Stimulated activated CD8-positive, alpha-beta memory T cell treated with anti-CD3 and anti-CD28 coated beads, Interleukin-4, amount 100 ng/mL, for 1 hour (primary cell): ENCODE data around the gene AGAP2.
"Not testable (repeated sequence)": the region's sequence is repeated elsewhere in the genome, so short reads cannot be mapped to it uniquely, and the experiment has no call there.

Experiments
- DNase-seq, 2 donors: peaks; one replicate each; pipeline ENCODE4 v3.0.0-alpha.2; 2020; ENCODE audit warnings: low read depth in 2 of 2, low spot score in 1 of 2

The AGAP2 gene

GRCh38 chr12:57738661-57739237 lies at the start of gene AGAP2:
Gene AGAP2 (minus strand): TSS chr12:57738742. CDS start chr12:57738246, 496 bp downstream.
- DNase-seq, result no peak

GRCh38 chr12:57783861-57784260 lies 45.3 kb upstream of the AGAP2 start:
- DNase-seq, result no peak

- DNase-seq, result no peak
These were observed 44.9 kb upstream of the AGAP2 start for GRCh38 chr12:57783466-57783801.

- peak; percentile 96 to 98 for DNase-seq
These were observed 44.3 kb upstream of the AGAP2 start, which contains the start of gene TSFM for GRCh38 chr12:57782608-57783465. Gene TSFM (plus strand): TSS chr12:57782787. CDS start chr12:57782802, 15 bp downstream.

- DNase-seq, result no peak
These were observed 43.7 kb upstream of the AGAP2 start for GRCh38 chr12:57782243-57782607.

- no peak for DNase-seq
These were observed 43.3 kb upstream of the AGAP2 start for GRCh38 chr12:57781801-57782200.

- DNase-seq, result no peak
These were observed 42.7 kb upstream of the AGAP2 start for GRCh38 chr12:57781244-57781643.

- no peak for DNase-seq
These were observed 41.8 kb upstream of the AGAP2 start for GRCh38 chr12:57780284-57780897.

GRCh38 chr12:57779736-57780135 lies 41.2 kb upstream of the AGAP2 start:
- no peak for DNase-seq

- DNase-seq, result no peak
These were observed 39.4 kb upstream of the AGAP2 start for GRCh38 chr12:57777911-57778310.

- no peak for DNase-seq
These were observed 38.8 kb upstream of the AGAP2 start for GRCh38 chr12:57777367-57777766.

GRCh38 chr12:57776247-57776587 lies 37.7 kb upstream of the AGAP2 start:
- DNase-seq, result no peak

- no peak for DNase-seq
These were observed 37.2 kb upstream of the AGAP2 start for GRCh38 chr12:57775563-57776246.

GRCh38 chr12:57775044-57775443 lies 36.5 kb upstream of the AGAP2 start:
- no peak for DNase-seq

- DNase-seq, result not testable (repeated sequence)
These were observed 36.1 kb upstream of the AGAP2 start for GRCh38 chr12:57774634-57775033.

GRCh38 chr12:57772429-57773322 lies 34.1 kb upstream of the AGAP2 start, which contains the start of gene EEF1AKMT3:
Gene EEF1AKMT3 (plus strand): TSS chr12:57772614. CDS start chr12:57772725, 111 bp downstream.
- DNase-seq, result no peak

- peak; percentile 73 to 77 for DNase-seq
These were observed 33.4 kb upstream of the AGAP2 start, which contains the start of gene METTL1 for GRCh38 chr12:57771873-57772428. Gene METTL1 (minus strand): TSS chr12:57772105. CDS start chr12:57772083, 22 bp downstream.

- DNase-seq, result peak in 1 of 2 donors; percentile 62
These were observed 32.8 kb upstream of the AGAP2 start for GRCh38 chr12:57771236-57771872.

GRCh38 chr12:57770734-57771133 lies 32.2 kb upstream of the AGAP2 start:
- no peak for DNase-seq

- DNase-seq, result no peak
These were observed 31.1 kb upstream of the AGAP2 start for GRCh38 chr12:57769594-57769993.
